ENCODE results near the gene AGAP1. TPM values are rescaled to one million over a fixed set of nuclear protein-coding genes. Genes with fewer than 3 reads are reported as not detected.

Gene AGAP1
- total and polyA plus RNA-seq, 2 donors (not counting 3 experiments of a cell fraction or from before 2014, with no cell fraction given), result 10.2 to 20.9 TPM

- Histone ChIP-seq H3K4me1 (ENCODE audit: control insufficient read depth, extremely low read depth, insufficient read depth, low read length) (peaks cover 27% of the 10 kb centered on the region), H4K20me1 (replicated peaks; ENCODE audit: control insufficient read depth, extremely low read depth, insufficient read depth, low read length) (no peaks in the 10 kb centered on the region), H3K9me3 (replicated peaks; ENCODE audit: control insufficient read depth, insufficient read depth, low read length) (no peaks in the 10 kb centered on the region), H3K79me2 (ENCODE audit: control insufficient read depth, insufficient read depth, low read length) (no peaks in the 10 kb centered on the region), H3K36me3 (ENCODE audit: control insufficient read depth in 2 of 2, extremely low read depth in 1 of 2, insufficient read depth in 2 of 2, low read length in 2 of 2) (no peaks in the 10 kb centered on the region), H3K4me2 (ENCODE audit: insufficient read depth, low read length) (no peak overlapping the region), H3K27ac (ENCODE audit: insufficient read depth, low read depth, low read length) (no peak overlapping the region), H3K9me1 (replicated peaks; ENCODE audit: control insufficient read depth, extremely low read depth, insufficient read depth, low read length) (no peaks in the 10 kb centered on the region), H3K9ac (replicated peaks; ENCODE audit: extremely low read depth, insufficient read depth, low read length) (no peak overlapping the region), H3K4me3 (replicated peaks in 1 of 3; ENCODE audit: insufficient read depth in 1 of 3, low read depth in 1 of 3, low read length in 3 of 3) (no peak overlapping the region), H2AFZ (ENCODE audit: low read depth, low read length) (no peak overlapping the region), H3K27me3 (ENCODE audit: control insufficient read depth in 2 of 2, insufficient read depth in 2 of 2, low read length in 2 of 2) (peaks cover 3 to 55% of the 10 kb centered on the region in 2 experiments)
- no TSS peak for BruUV-seq (replicated peaks)
- TF ChIP-seq GATA2 (IDR thresholded peaks at IDR 0.05; ENCODE audit: insufficient read depth, insufficient read length, low read depth, low read length) (no peak), JUN (IDR thresholded peaks at IDR 0.05; ENCODE audit: borderline replicate concordance, insufficient read depth, insufficient read length, low read depth) (no peak), EZH2 (IDR thresholded peaks at IDR 0.05; ENCODE audit: borderline replicate concordance, low read depth, low read length, severe bottlenecking) (no peak), MYC (IDR thresholded peaks at IDR 0.05; ENCODE audit: low read depth, low read length) (no peak), POLR2A (IDR thresholded peaks at IDR 0.05; ENCODE audit: low read depth, low read length) (no peak), FOS (IDR thresholded peaks at IDR 0.05; ENCODE audit: borderline replicate concordance, insufficient read depth, low read length) (no peak), MAX (IDR thresholded peaks at IDR 0.05; ENCODE audit: insufficient read depth, insufficient read length) (no peak), POLR2AphosphoS5 (IDR thresholded peaks at IDR 0.05; ENCODE audit: insufficient read depth, low read depth, low read length) (no peak)
- TF ChIP-seq, protein P1, sequence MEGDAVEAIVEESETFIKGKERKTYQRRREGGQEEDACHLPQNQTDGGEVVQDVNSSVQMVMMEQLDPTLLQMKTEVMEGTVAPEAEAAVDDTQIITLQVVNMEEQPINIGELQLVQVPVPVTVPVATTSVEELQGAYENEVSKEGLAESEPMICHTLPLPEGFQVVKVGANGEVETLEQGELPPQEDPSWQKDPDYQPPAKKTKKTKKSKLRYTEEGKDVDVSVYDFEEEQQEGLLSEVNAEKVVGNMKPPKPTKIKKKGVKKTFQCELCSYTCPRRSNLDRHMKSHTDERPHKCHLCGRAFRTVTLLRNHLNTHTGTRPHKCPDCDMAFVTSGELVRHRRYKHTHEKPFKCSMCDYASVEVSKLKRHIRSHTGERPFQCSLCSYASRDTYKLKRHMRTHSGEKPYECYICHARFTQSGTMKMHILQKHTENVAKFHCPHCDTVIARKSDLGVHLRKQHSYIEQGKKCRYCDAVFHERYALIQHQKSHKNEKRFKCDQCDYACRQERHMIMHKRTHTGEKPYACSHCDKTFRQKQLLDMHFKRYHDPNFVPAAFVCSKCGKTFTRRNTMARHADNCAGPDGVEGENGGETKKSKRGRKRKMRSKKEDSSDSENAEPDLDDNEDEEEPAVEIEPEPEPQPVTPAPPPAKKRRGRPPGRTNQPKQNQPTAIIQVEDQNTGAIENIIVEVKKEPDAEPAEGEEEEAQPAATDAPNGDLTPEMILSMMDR (IDR thresholded peaks at IDR 0.05; ENCODE audit: extremely low read depth in 1 of 2, insufficient read depth in 1 of 2, low read depth in 1 of 2, low read length in 2 of 2), result no peak
- no peak for DNase-seq (ENCODE audit: low read depth, low spot score)
- dilution Hi-C loops (cut with MboI; ENCODE audit: extremely low pct_ligation_motif_present, low sequenced_read_pairs), result no loop called here
- FAIRE-seq, result no peak
- intact Hi-C loops (cut with micrococcal nuclease), result no loop called here
- CTCF ChIA-PET, result interaction anchor here (1.4 to 4.9 kb wide), 3 partner anchors 7 to 406 kb away, joined by 4 to 61 read pairs (median 11); no protein-coding TSS in a partner anchor
- POLR2A ChIA-PET, result interaction anchor here (0.7 kb wide), 1 partner anchor 191 kb away, joined by 3 read pairs; no protein-coding TSS in a partner anchor
Observed at GRCh38 chr2:236171680-236172254, 677.9 kb downstream of the AGAP1 start.

Data from endothelial cell of umbilical vein (primary cell).